SU-DHL-6 (cell line): ENCODE results near the gene SP140L.

Experiments
- H2AFZ ChIP-seq: fragments of 200-600 bp; sonication (generic); 2 replicates; pipeline ENCODE4 v1.6.1; 2014; ENCODE audit warnings: low read depth, mild to moderate bottlenecking, moderate library complexity, mixed read lengths, antibody characterized with exemption, low read length; ENCODE audit not compliant: severe bottlenecking
- H3F3A ChIP-seq: fragments of 200-600 bp; shearing (Covaris generic); 2 replicates; pipeline ENCODE4 v1.6.0; 2016; ENCODE audit warnings: antibody characterized with exemption, mild to moderate bottlenecking; ENCODE audit not compliant: insufficient read depth
- H3K27ac ChIP-seq: fragments of 200-600 bp; sonication (generic); 2 replicates; pipeline ENCODE4 v1.5.1; 2016; ENCODE audit warnings: low read depth, mild to moderate bottlenecking, low read length, moderate library complexity, mixed read lengths
- H3K27me3 ChIP-seq: fragments of 200-600 bp; sonication (generic), shearing (Covaris generic); 2 replicates; pipeline ENCODE4 v1.6.0; 2014; ENCODE audit warnings: mild to moderate bottlenecking, low read length
- H3K36me3 ChIP-seq: fragments of 200-600 bp; sonication (generic); 2 replicates; pipeline ENCODE4 v1.6.1; 2014; ENCODE audit warnings: mild to moderate bottlenecking, low read length, mixed read lengths
- H3K4me2 ChIP-seq: fragments of 300-600, 200-600 bp; shearing (Covaris generic), sonication (generic); 2 replicates; pipeline ENCODE4 v1.6.0; 2014; ENCODE audit warnings: low read length, low read depth, mild to moderate bottlenecking; ENCODE audit not compliant: poor library complexity, severe bottlenecking
- H3K4me3 ChIP-seq: fragments of 200-600 bp; sonication (generic); 2 replicates; pipeline ENCODE4 v1.5.1; 2014; ENCODE audit warnings: antibody characterized with exemption, low read length, mild to moderate bottlenecking, mixed read lengths; ENCODE audit not compliant: insufficient read depth, poor library complexity, severe bottlenecking
- H3K79me2 ChIP-seq: fragments of 200-600 bp; sonication (generic); 2 replicates; pipeline ENCODE4 v1.6.1; 2014; ENCODE audit warnings: mild to moderate bottlenecking, low read length, moderate library complexity; ENCODE audit not compliant: insufficient read depth
- H3K9ac ChIP-seq: fragments of 200-600 bp; sonication (generic); 2 replicates; pipeline ENCODE4 v1.7.0; 2014; ENCODE audit warnings: mild to moderate bottlenecking, low read length
- H3K9me2 ChIP-seq: fragments of 200-600 bp; sonication (generic); replicated peaks from 2 replicates; pipeline ENCODE4 v1.6.1; 2014; ENCODE audit warnings: low read length; ENCODE audit not compliant: insufficient read depth
- H3K9me3 ChIP-seq: fragments of 200-600 bp; sonication (generic); 2 replicates; pipeline ENCODE4 v1.6.1; 2014; ENCODE audit warnings: low read length, mixed read lengths; ENCODE audit not compliant: insufficient read depth
- H4K20me1 ChIP-seq: fragments of 200-600 bp; sonication (generic); 2 replicates; pipeline ENCODE4 v1.6.1; 2014; ENCODE audit warnings: low read depth, mild to moderate bottlenecking, antibody characterized with exemption, low read length, moderate library complexity, mixed read lengths
- EZH2phosphoT487 ChIP-seq: fragments of 200-600 bp; sonication (generic), shearing (Covaris generic); conservative IDR thresholded peaks from 2 replicates; pipeline ENCODE4 v1.6.1; 2018; ENCODE audit warnings: mild to moderate bottlenecking, antibody characterized with exemption, low read length, moderate library complexity, mixed read lengths
- TF ChIP-seq, protein P1 (sequence below): fragments of 200-600 bp; sonication (generic); IDR thresholded peaks from one replicate; pipeline ENCODE4 v1.5.1; 2017; ENCODE audit warnings: antibody characterized with exemption, mild to moderate bottlenecking, low read length, moderate library complexity; ENCODE audit not compliant: insufficient read depth, poor library complexity, severe bottlenecking

The SP140L gene

DNA sequence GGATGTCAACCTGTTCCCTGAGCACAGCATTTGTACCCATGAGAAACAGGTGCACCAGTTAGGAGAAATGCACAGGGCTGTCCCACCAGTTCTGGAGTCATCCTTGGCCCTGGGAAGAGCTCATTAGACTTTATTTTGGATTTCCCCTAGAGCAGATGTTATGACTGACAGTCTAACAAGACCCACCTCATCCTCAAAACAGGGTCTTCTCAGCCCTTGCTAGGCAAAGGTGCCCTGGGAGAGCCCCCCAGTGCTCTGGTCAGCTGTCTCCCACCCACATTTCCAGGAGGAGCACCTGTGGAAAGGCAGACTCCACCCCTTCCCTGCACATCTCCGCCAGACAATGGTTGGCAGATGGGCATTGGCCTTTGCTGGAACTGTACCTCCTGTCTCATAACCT lies 83.3 kb downstream of the SP140L start:
- Histone ChIP-seq H3K4me3 (no peak overlapping the region), H4K20me1 (no peaks in the 10 kb centered on the region), H3K9me3 (no peaks in the 10 kb centered on the region), H3K9me2 (no peaks in the 10 kb centered on the region), H3K9ac (no peak overlapping the region), H3K36me3 (no peaks in the 10 kb centered on the region), H3K27ac (no peak overlapping the region), H3F3A (peaks cover 5% of the 10 kb centered on the region; the same call in 1 of the 2 replicates), H3K27me3 (no peaks in the 10 kb centered on the region), H3K79me2 (no peaks in the 10 kb centered on the region), H3K4me2 (no peak overlapping the region), H2AFZ (no peak overlapping the region)
- TF ChIP-seq EZH2phosphoT487, result no peak
- TF ChIP-seq, protein P1, sequence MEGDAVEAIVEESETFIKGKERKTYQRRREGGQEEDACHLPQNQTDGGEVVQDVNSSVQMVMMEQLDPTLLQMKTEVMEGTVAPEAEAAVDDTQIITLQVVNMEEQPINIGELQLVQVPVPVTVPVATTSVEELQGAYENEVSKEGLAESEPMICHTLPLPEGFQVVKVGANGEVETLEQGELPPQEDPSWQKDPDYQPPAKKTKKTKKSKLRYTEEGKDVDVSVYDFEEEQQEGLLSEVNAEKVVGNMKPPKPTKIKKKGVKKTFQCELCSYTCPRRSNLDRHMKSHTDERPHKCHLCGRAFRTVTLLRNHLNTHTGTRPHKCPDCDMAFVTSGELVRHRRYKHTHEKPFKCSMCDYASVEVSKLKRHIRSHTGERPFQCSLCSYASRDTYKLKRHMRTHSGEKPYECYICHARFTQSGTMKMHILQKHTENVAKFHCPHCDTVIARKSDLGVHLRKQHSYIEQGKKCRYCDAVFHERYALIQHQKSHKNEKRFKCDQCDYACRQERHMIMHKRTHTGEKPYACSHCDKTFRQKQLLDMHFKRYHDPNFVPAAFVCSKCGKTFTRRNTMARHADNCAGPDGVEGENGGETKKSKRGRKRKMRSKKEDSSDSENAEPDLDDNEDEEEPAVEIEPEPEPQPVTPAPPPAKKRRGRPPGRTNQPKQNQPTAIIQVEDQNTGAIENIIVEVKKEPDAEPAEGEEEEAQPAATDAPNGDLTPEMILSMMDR, result no peak

- no peaks in the 10 kb centered on the region for H3K36me3 ChIP-seq
- peak overlapping the region; percentile 60 for H3K4me2 ChIP-seq
- no peaks in the 10 kb centered on the region for H3K9me3 ChIP-seq
- no peaks in the 10 kb centered on the region for H4K20me1 ChIP-seq
- peak overlapping the region; percentile 66 for H3K9ac ChIP-seq
- H3K4me3 ChIP-seq, result peak overlapping the region; percentile 52
- no peaks in the 10 kb centered on the region for H3K27me3 ChIP-seq
- peaks cover 5% of the 10 kb centered on the region; the same call in 1 of the 2 replicates for H3F3A ChIP-seq
- H3K27ac ChIP-seq, result no peak overlapping the region
- no peaks in the 10 kb centered on the region for H3K79me2 ChIP-seq
- TF ChIP-seq EZH2phosphoT487, result no peak
- TF ChIP-seq, protein P1, result no peak
- H3K9me2 ChIP-seq, result no peaks in the 10 kb centered on the region
- peak overlapping the region; percentile 56 for H2AFZ ChIP-seq
Observed at GRCh38 chr2:230410861-230411569, 84.0 kb downstream of the SP140L start.

DNA sequence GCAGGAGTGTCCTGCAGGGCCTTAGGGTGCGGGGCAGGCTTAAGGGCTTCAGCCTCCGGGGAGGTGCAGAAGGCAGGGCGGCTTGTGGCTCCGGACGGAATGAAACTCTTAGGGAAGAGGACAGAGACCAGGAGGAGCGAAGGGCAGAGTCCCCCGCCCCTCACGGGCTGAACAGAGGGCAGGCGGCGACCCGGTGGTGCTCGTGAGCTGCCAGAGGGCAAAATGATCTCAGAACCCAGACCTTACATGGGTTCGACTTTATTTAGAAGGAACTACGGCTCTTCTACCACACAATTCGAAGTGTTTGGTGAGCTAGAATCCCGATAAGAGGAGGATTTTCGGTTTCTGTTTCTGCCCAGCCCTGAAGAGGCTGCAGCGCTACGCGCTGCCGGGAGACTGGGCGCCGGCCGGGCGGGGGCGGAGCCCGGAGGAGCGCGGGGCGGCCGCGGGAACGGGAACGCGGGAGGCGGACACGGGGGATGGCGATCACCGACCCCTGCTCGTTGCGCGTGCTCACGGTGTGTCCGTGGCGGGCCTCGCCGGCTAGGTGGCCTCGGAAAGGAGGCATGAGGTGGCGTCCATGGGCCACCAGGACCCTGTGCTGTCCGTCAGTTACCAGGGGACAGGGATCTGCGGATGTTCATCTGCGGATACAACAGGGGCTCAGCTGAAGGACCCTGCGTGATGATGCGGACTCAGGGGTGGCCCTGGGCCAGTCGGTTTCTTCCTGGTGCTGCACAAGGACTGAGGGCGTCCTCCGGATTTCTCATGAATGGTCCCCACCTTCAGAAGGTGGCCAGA lies 84.8 kb downstream of the SP140L start:
- H3K4me2 ChIP-seq, result peak overlapping the region; percentile 60
- peak overlapping the region; percentile 66 for H3K9ac ChIP-seq
- H2AFZ ChIP-seq, result peak overlapping the region; percentile 56
- H3K27me3 ChIP-seq, result no peaks in the 10 kb centered on the region
- no peaks in the 10 kb centered on the region for H3K36me3 ChIP-seq
- peak overlapping the region; percentile 52 for H3K4me3 ChIP-seq
- peaks cover 13% of the 10 kb centered on the region for H3F3A ChIP-seq
- no peaks in the 10 kb centered on the region for H3K9me2 ChIP-seq
- TF ChIP-seq, protein P1, result no peak
- TF ChIP-seq EZH2phosphoT487, result no peak
- peaks cover 3% of the 10 kb centered on the region for H3K79me2 ChIP-seq
- no peaks in the 10 kb centered on the region for H3K9me3 ChIP-seq
- H3K27ac ChIP-seq, result no peak overlapping the region; the same call in 1 of the 2 replicates
- no peaks in the 10 kb centered on the region for H4K20me1 ChIP-seq
